Large intestine (tissue), 3 donors: ENCODE data around the gene GBF1. TPM values are rescaled to one million over a fixed set of nuclear protein-coding genes. Genes with fewer than 3 reads are reported as not detected.
A peak's percentile ranks its signal among the peaks of the same experiment; 100 is the strongest.
"Not testable (repeated sequence)": the region's sequence is repeated elsewhere in the genome, so short reads cannot be mapped to it uniquely, and the experiment has no call there.

Experiments used
- DNase-seq, 2 donors: peaks; one replicate each; pipeline versions ENCODE4 v3.0.0 to v3.0.0-alpha.2; 2013
- H3K27ac ChIP-seq: one replicate; pipeline ENCODE4 v1.5.1; 2013; ENCODE audit warnings: low read length
- H3K27me3 ChIP-seq: 2 replicates; pipeline ENCODE4 v1.6.1; 2013; ENCODE audit warnings: low read length; ENCODE audit not compliant: control insufficient read depth, insufficient read depth
- H3K36me3 ChIP-seq: 2 replicates; pipeline ENCODE4 v1.6.1; 2013; ENCODE audit warnings: low read length; ENCODE audit not compliant: control insufficient read depth, insufficient read depth
- H3K4me1 ChIP-seq: one replicate; pipeline ENCODE4 v1.6.1; 2013; ENCODE audit warnings: low read length; ENCODE audit not compliant: control insufficient read depth, insufficient read depth
- H3K4me3 ChIP-seq: one replicate; pipeline ENCODE4 v1.5.1; 2013; ENCODE audit warnings: low read length
- H3K9me3 ChIP-seq: one replicate; pipeline ENCODE4 v1.6.1; 2013; ENCODE audit warnings: mild to moderate bottlenecking, low read depth, low read length, moderate library complexity; ENCODE audit not compliant: control insufficient read depth
- WGBS: methylation state at CpG from one replicate; pipeline ENCODE4 v1.1.5; 2013; ENCODE audit warnings: low lambda C conversion rate; ENCODE audit not compliant: insufficient coverage; 5-methylcytosine and 5-hydroxymethylcytosine counted together
- polyA plus RNA-seq: library from polyadenylated mRNA; unstranded; fragments of 120-200 nt; gene quantifications from one replicate; pipeline ENCODE4 v1.2.1, GENCODE V29; 2013

The GBF1 gene
- polyA plus RNA-seq, 1 donor, result 44.0 TPM

DNA sequence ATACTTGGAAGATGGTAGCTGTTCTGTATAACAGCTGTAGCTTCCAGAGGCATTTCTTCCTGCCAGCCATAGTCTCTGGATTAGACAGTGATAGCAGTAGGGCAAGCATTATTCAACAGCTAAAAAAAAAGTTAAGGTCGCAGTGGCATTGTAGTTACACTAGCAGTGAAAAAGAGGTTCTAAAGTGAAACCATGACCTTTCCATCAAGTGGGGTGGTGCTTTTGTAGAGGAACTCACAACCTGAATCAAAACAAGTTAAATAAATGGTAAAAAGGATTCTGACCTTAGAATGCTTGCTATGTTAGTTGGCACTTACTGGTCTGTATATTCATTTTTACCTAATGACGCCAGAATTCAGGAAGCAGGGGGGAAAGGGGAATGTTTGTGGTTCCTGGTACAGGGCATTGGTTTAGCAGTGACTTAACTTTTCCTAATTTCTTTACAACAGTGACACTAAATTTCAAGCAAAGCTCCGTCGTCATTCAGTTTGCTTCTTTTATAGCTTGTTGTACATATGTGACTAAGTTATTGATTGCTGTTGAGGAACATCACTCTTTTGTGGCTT is 55.0 kb downstream of the GBF1 start:
- no CpG with 5 or more reads among the region's 4 CpGs for WGBS
- Histone ChIP-seq H3K9me3 (peaks cover 3% of the 10 kb centered on the region), H3K27ac (no peak overlapping the region), H3K4me3 (no peak overlapping the region), H3K36me3 (no peaks in the 10 kb centered on the region), H3K27me3 (no peaks in the 10 kb centered on the region), H3K4me1 (no peaks in the 10 kb centered on the region)
- DNase-seq, result no peak

DNA sequence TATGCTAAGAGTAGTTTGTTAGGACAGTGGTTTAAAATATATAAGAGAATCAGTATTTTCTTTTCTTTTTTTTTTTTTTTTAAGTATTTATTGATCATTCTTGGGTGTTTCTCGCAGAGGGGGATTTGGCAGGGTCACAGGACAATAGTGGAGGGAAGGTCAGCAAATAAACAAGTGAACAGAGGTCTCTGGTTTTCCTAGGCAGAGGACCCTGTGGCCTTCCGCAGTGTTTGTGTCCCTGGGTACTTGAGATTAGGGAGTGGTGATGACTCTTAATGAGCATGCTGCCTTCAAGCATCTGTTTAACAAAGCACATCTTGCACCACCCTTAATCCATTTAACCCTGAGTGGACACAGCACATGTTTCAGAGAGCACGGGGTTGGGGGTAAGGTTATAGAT is 55.6 kb downstream of the GBF1 start:
- not testable (repeated sequence) for H3K4me3 ChIP-seq, H3K9me3 ChIP-seq, H3K27ac ChIP-seq, H3K27me3 ChIP-seq, H3K36me3 ChIP-seq, DNase-seq, H3K4me1 ChIP-seq
- WGBS, result no CpG with 5 or more reads among the region's 3 CpGs

DNA sequence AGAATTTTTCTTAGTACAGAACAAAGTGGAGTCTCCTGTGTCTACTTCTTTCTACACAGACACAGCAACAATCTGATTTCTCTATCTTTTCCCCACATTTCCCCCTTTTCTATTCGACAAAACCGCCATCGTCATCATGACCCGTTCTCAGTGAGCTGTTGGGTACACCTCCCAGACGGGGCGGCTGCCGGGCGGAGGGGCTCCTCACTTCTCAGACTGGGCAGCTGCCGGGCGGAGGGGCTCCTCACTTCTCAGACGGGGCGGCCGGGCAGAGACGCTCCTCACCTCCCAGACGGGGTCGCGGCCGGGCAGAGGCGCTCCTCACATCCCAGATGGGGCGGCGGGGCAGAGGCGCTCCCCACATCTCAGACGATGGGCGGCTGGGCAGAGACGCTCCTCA is 56.0 kb downstream of the GBF1 start:
- no CpG with 5 or more reads among the region's 25 CpGs for WGBS
- not testable (repeated sequence) for DNase-seq, H3K27me3 ChIP-seq, H3K36me3 ChIP-seq, H3K9me3 ChIP-seq, H3K27ac ChIP-seq, H3K4me3 ChIP-seq, H3K4me1 ChIP-seq

DNA sequence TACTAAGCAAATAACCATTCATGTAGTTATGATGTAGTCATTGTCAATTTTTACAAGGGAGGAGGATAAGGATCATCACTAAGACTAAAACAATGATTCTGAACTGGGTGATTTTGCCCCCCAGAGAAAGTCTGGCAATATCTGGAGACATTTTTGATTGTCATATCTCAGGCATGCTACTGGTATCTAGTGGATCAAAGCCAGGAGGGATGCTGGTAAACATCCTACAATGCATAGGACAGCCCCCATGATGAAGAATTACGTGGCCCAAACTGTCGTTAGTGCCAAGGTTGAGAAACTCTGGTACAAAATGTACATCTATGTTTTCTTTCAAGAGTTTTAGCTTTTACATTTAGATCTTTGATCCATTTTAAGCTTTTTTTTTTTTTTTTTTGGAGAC is 57.3 kb downstream of the GBF1 start:
- Histone ChIP-seq H3K27ac (no peak overlapping the region), H3K27me3 (no peaks in the 10 kb centered on the region), H3K9me3 (peaks cover 3% of the 10 kb centered on the region), H3K4me3 (no peak overlapping the region), H3K36me3 (no peaks in the 10 kb centered on the region), H3K4me1 (no peaks in the 10 kb centered on the region)
- DNase-seq, result no peak
- no CpG with 5 or more reads among the region's 2 CpGs for WGBS

DNA sequence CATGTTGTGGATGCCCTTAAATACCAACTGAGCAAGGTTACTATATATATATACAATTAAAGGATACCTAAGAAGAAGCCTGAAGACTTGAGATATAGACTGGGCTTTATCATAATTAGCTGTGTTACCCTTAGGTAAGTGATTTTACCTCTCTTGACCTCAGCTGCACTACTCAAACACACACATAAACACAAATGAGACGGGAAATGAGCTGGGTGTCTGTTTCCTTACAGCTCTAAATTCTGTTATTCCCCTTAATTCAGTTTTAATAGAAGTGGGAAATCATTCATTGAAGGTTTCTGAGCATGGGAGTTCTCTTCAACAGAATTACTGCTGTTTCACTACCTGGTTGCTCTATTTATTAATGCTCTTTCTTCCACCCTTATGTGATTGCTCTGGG is 60.7 kb downstream of the GBF1 start:
- Histone ChIP-seq H3K27me3 (no peaks in the 10 kb centered on the region), H3K4me3 (no peak overlapping the region), H3K4me1 (peaks cover 7% of the 10 kb centered on the region), H3K27ac (no peak overlapping the region), H3K36me3 (no peaks in the 10 kb centered on the region), H3K9me3 (peaks cover 3% of the 10 kb centered on the region)
- DNase-seq, result no peak
- no CpG with 5 or more reads among the region's 1 CpG for WGBS

DNA sequence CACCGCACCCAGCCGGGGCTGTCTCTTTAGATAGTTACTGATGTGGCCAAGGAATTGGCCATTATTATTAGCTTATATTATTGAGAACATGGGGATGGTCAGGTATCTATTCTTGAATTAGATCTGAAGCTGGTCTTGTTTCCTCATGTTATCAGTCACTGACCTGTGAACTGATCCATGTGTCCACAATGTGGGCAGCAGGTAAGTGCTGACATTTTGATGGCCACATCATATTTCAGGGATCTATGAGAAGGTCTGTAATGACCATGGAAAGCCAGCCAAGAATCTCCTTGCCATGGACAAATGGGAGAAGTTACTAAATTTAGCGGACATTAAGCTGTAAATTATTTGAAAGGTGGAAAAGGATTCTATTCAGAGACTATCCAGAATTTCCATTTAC is 61.4 kb downstream of the GBF1 start:
- Histone ChIP-seq H3K4me1 (peaks cover 9% of the 10 kb centered on the region), H3K36me3 (no peaks in the 10 kb centered on the region), H3K27me3 (no peaks in the 10 kb centered on the region), H3K4me3 (no peak overlapping the region), H3K9me3 (peaks cover 3% of the 10 kb centered on the region), H3K27ac (no peak overlapping the region)
- WGBS, result no CpG with 5 or more reads among the region's 3 CpGs
- no peak for DNase-seq

DNA sequence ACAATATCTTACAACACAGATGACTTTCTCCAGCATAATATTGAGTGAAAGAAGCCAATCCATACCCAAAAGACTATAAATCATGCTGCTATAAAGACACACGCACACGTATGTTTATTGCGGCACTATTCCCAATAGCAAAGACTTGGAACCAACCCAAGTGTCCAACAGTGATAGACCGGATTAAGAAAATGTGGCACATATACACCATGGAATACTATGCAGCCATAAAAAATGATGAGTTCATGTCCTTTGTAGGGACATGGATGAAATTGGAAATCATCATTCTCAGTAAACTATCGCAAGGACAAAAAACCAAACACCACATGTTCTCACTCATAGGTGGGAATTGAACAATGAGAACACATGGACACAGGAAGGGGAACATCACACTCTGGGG is 63.0 kb downstream of the GBF1 start:
- H3K4me3 ChIP-seq, H3K36me3 ChIP-seq, H3K4me1 ChIP-seq, H3K9me3 ChIP-seq, DNase-seq, H3K27me3 ChIP-seq, H3K27ac ChIP-seq: not testable (repeated sequence)
- WGBS, result no CpG with 5 or more reads among the region's 5 CpGs

DNA sequence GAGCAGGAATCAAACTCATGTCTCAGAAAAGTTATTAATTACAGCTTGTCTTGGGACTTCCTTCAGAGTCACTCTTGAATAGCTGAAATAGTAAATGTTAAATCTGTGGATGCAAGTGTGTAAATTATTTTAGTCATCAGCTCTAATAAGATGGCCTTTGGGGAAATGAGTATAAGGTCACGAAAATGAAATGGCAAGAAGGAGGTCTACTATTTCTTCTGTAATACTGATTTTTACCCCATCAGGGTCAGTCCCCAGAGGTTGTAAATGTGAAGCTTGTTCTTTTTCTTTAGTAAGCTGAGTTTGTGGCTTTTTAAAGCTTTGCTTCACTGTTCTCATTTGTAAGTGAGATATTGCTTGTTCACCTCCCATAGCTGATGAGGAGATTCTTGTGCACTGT is 63.9 kb downstream of the GBF1 start:
- Histone ChIP-seq H3K9me3 (no peaks in the 10 kb centered on the region), H3K27me3 (no peaks in the 10 kb centered on the region), H3K27ac (no peak overlapping the region), H3K36me3 (no peaks in the 10 kb centered on the region), H3K4me1 (peaks cover 9% of the 10 kb centered on the region), H3K4me3 (no peak overlapping the region)
- 86% methylated on average over 1 of the region's 1 CpG for WGBS
- no peak for DNase-seq

DNA sequence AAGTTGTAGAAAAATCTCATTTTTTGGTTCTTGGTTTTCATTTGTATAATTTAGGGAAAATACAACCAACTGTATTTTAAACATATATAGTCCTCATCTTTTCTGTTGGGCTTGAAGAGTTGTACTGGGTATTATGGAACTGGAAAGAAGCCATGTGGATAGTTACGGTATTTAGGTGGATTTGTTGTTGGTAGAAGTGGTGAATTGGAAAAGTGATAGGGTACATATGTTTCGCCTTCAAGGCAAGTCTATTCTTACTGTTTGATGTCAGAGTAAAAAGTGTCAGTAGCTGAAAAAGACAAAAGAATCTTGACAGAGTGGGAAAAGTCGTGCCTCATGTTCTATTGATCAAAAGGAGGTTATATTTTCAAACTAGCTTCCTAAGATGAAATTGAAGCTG is 64.6 kb downstream of the GBF1 start:
- Histone ChIP-seq H3K4me3 (no peak overlapping the region), H3K27me3 (no peaks in the 10 kb centered on the region), H3K9me3 (no peaks in the 10 kb centered on the region), H3K27ac (peak overlapping the region; percentile 22), H3K4me1 (peaks cover 9% of the 10 kb centered on the region), H3K36me3 (peaks cover under 1% of the 10 kb centered on the region)
- no CpG with 5 or more reads among the region's 3 CpGs for WGBS
- no peak for DNase-seq

DNA sequence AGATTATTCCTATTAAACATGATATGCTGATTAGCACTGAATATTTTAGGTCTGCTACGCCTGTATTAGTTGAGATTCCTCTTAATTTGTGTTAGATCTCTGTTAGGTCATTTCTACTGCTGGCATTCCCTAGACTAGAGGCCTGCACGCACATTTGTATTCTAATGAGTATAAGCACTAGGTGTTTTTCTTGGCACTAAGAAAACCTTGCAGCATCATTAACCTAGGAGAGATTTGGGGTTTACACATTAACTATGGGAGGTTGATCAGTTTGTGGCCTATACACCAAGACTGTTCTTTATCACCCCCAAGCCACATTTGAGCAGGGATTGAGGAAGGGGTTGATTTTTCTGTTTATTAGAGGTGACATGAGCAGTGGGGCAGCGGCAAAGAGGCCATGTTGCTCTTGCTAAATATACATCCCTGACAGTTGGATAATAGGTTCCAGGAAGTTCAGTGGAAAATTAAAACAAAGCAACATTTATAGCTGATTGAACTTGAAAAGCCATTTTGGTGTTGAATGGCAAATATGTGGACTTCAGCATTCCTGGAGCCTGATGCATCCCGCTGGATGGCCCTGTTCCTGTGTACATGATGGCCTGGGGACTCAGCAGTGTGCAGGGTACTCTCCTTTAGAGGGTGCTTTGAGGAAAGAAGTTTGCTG is 65.2 kb downstream of the GBF1 start:
- H3K4me3 ChIP-seq, result no peak overlapping the region
- peaks cover 9% of the 10 kb centered on the region for H3K4me1 ChIP-seq
- H3K36me3 ChIP-seq, result peaks cover 6% of the 10 kb centered on the region
- no peaks in the 10 kb centered on the region for H3K27me3 ChIP-seq
- no CpG with 5 or more reads among the region's 4 CpGs for WGBS
- DNase-seq, result peak; percentile 27 to 65
- H3K9me3 ChIP-seq, result no peaks in the 10 kb centered on the region
- peak overlapping the region; percentile 22 for H3K27ac ChIP-seq

DNA sequence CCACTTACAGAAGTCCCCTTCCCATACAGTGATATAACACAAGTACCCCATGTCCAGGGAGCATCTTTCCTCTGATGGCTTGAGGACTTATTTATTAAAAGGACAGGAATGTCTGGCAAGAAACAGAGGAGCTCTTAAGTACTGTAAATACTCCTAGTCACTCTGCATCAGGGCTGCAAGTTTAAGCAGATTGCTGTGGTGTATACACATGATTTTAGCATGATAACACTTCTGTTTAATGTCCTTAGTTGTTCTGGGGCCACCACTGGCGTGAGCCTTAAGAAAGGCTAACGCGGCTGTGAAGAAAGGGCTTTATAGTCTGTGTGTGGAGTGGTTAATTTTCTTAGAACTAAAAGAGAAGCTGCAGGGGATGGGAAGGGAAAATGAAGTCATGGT is 65.7 kb downstream of the GBF1 start:
- Histone ChIP-seq H3K4me1 (peaks cover 9% of the 10 kb centered on the region), H3K9me3 (no peaks in the 10 kb centered on the region), H3K4me3 (no peak overlapping the region), H3K27ac (peak overlapping the region; percentile 17), H3K27me3 (no peaks in the 10 kb centered on the region), H3K36me3 (peaks cover 8% of the 10 kb centered on the region)
- no CpG with 5 or more reads among the region's 3 CpGs for WGBS
- no peak for DNase-seq
